Activated effector memory CD4-positive, alpha-beta T cell treated with anti-CD3 and anti-CD28 coated beads, Interleukin-2, amount 50 U/mL, for 16 hours (primary cell): Measurements from ENCODE around the gene TRAF3IP1.
"Not testable (repeated sequence)": the region's sequence is repeated elsewhere in the genome, so short reads cannot be mapped to it uniquely, and the experiment has no call there.

Experiments
- DNase-seq: peaks from one replicate; pipeline ENCODE4 v3.0.0-alpha.2; 2020

The TRAF3IP1 gene

DNA sequence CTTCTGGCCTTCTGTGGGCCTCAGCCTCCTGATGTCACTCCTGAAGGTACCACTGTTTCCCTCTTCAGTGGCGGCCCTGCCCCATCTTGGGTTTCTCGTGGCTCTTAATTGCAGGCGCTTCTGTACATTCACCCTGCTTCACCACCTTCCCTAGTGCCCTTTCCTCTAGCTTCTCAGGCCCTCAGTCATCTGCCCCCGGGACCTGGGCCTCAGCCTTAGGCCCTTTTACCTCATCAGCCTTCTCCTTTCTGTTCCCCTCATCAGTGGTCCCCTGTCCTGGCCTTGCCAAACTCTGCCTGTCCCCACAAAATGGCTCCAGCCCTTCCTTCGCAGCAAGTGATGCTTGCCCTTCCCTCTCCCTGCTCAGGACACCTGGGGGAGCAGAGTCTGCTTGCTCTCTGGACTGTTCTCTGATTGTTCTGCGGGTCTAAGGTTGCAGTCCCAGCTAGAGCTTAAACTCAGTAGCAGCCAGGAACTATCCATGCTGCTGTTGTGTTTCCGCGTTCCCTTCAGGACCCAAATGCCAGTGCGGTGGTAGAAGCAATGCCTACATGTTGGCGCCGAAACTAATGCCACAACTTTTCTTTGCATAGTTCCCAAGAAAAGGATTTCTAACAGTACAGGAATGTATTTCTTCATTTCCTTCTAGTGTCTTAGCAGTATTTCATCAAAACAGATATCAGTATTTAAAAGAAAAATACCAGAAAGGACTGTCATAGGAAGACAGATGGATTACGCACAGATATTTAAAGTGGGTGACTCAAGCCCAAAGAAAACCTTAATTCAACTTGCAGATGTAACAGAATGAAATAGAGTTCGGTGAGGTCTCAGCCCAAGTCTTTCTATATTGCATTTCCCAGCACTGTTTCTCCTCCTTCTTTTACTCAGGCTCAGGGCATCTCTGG lies 113.9 kb downstream of the TRAF3IP1 start:
- DNase-seq, result no peak

GRCh38 chr2:238434846-238435751 lies 114.8 kb downstream of the TRAF3IP1 start:
- no peak for DNase-seq

DNA sequence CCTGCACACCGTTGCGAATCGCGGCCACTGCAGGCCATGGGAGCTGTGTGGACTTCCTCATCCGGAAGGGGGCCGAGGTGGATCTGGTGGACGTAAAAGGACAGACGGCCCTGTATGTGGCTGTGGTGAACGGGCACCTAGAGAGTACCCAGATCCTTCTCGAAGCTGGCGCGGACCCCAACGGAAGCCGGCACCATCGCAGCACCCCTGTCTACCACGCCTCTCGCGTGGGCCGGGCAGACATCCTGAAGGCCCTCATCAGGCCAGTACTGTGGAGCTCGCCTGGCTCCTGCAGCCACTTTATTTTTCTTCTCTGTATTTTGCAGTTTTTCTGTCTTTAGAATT lies 115.4 kb downstream of the TRAF3IP1 start:
- DNase-seq, result no peak

- peak; percentile 82 for DNase-seq
Observed at GRCh38 chr2:238438856-238439849, 118.8 kb downstream of the TRAF3IP1 start.

DNA sequence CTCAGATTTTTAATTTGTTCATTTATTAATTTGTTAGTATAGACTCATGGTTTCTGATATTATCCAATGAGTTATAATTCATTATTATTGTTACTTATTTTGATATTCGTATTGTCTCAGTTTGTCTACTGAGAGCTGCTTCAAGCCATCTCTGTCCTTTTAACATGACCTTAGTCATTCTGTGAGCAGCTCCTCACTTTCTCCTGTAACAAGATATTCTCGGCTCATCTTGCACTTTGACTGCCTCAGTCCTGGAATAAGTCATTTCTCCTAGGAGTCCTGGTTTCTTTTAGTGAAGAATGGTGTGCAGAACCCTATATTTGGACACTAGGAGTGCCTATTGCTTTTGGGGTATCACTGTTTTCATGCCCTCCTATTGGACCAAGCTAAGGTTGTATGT lies 119.6 kb downstream of the TRAF3IP1 start:
- no peak for DNase-seq

DNA sequence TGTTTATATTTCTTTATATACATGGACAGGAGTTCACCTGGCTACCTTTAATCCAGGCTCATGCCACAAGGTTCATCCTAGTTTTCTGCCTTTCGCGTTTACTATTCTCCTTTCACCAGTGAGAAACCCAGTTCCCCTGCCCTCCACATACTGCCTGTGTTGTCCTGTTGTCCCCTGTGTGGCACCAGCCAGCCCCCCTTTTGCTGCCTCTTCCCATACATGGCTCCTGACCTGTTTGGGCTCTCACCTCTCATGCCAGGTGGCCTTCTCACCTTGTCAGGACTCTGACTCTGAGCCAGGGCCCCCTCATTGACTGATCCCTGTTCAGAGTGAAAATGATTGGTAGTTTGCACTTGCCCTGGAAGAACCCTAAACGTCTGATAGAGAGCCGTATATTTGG lies 120.0 kb downstream of the TRAF3IP1 start:
- DNase-seq, result no peak

DNA sequence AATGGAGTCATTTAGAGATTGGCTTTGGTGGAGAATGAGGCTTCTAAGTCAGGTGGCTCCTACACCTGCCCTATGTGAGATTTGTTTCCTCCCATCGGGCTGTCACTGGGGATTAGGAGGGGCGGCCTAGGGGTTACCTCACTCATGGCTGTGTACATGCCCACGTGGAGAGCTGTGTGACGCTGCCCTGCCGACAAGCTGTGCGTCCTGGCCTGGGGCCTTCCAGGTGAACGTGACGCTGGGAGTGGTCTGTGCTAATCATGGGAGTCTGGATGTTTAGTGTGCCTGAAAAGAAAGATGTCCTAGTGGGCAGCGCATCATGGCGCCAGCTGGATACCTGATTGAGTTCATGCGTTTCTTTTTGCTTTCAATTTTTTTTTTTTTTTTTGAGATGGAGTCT lies 120.4 kb downstream of the TRAF3IP1 start:
- DNase-seq, result no peak

DNA sequence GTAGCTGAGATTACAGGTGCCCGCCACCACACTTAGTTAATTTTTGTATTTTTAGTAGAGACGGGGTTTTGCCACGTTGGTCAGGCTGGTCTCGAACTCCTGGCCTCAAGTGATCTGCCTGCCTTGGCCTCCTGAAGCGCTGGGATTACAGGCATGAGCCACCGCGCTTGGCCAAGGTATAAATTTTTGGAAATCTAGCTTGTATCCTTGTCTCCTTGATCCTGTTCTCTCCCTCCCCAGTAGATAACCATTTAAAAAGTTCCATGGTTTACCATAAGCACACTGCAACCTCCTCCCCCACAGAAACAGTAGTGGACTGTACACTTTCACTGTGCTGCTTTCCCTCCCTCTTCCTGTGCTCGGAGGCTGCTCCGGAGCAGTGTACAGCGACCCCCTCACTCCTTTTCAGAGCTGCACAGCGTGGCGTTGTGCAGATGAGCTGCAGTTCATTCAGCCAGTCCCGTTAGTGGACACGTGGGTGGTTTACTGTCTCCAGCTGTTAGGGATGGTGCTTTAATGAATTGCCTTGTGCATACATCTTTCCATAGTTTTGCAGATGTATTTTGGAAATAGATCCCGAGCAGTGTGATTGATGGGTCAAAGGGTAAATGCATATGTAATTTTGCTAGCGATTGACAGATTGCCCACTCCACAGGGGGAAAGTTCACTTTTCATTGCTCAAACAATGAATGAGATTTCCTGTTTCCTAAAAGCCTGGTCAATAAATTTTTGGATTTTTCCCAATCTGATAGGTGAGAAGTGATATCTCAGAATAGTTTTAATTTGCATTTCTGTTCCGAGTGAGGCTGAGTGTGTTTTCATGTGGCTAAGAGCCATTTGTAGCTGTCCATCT lies 121.2 kb downstream of the TRAF3IP1 start:
- no peak for DNase-seq

- not testable (repeated sequence) for DNase-seq
Observed at GRCh38 chr2:238442257-238442656, 121.9 kb downstream of the TRAF3IP1 start.

- no peak for DNase-seq
Observed at GRCh38 chr2:238444242-238444641, 123.9 kb downstream of the TRAF3IP1 start.

DNA sequence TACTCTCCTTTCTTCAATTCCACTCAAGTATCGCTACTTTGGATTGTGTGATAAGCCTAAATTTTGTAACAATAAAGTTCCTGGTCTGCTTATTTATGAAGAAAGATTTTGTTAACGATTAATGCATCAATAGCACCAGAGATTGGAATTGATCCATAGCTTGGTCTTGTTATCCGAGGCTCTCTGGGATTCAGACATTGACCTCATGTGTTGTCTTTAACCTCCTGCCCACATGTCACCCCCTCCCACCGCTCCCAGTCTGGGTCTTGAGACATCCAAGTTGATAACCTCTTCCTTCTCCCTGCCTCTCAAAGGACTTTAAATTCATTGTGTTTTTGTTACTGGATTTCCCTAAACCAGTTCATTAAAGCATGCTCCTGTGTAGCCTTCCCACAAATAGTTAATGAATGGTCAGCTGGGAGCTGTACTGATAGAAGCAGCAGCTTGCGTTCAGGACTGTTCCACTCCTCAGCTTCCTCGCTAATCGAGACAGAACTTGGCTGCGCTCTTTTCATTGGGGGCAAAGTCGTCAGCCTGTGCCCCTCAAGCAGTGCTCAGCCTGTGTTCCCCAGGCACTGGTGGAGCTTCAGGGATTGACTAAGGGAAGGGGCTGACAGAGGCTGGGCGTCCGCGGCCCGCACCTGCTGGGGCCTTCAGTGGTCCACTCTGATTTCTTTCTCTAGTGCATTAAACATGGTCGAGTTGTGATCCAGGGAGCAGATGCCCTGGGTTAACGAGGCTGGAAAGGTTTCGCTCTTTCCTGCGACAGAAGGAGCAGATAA lies 125.3 kb downstream of the TRAF3IP1 start:
- DNase-seq, result no peak

GRCh38 chr2:238446371-238446770 lies 126.1 kb downstream of the TRAF3IP1 start:
- DNase-seq, result no peak

GRCh38 chr2:238448031-238448955 lies 128.0 kb downstream of the TRAF3IP1 start:
- DNase-seq, result no peak

GRCh38 chr2:238449241-238449640 lies 128.9 kb downstream of the TRAF3IP1 start:
- no peak for DNase-seq

GRCh38 chr2:238449909-238450417 lies 129.6 kb downstream of the TRAF3IP1 start:
- no peak for DNase-seq

GRCh38 chr2:238450440-238450861 lies 130.1 kb downstream of the TRAF3IP1 start:
- DNase-seq, result no peak
